NCI-H2196 (cell line): ENCODE results near the gene IGF2.

Experiments
- DNase-seq: peaks from one replicate; lab custom pipeline; 2025; ENCODE audit not compliant: unreplicated experiment; lab: John Stamatoyannopoulos, UW

IGF2 gene

DNA sequence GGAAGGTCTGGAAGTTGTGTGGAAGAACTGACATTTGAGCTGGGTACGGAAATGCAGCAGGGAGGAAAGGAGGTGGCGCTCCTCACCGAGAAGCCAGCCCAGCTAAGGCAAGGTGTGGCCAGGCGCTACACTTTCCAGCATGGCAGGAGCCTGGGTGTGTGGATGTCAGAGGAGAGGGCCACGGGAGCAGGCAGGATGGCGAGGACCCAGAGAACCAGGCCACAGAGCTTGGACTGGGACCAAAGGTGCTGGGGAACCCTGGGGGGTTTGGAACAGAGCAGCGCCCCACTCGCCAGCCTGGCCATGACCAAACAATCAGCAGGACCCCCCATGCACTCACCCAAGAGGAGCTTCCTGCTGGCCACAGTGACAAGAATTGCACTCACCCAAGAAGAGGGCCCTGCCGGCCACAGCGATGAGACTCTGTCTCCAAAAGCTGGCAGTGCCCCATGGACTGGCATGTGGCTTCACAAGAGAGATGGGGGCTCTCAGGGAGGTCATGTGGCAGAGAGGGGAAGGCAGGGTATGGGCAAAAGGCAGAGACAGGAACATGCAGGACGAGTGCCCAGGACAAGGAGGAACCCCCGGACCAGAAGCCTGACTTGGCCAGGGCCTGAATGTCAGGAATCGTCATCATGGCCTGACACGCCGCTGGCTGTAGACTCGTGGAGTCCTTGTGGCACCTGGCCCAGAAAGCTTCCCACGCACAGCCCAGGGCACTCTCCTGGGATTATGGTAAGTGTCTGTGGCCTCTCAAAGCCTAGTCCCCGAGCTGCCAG is 45.4 kb downstream of the IGF2 start:
- no peak for DNase-seq

- peak; percentile 93 for DNase-seq
Observed at GRCh38 chr11:2092956-2093412, 46.2 kb downstream of the IGF2 start.

- no peak for DNase-seq
Observed at GRCh38 chr11:2092464-2092910, 46.7 kb downstream of the IGF2 start.

DNA sequence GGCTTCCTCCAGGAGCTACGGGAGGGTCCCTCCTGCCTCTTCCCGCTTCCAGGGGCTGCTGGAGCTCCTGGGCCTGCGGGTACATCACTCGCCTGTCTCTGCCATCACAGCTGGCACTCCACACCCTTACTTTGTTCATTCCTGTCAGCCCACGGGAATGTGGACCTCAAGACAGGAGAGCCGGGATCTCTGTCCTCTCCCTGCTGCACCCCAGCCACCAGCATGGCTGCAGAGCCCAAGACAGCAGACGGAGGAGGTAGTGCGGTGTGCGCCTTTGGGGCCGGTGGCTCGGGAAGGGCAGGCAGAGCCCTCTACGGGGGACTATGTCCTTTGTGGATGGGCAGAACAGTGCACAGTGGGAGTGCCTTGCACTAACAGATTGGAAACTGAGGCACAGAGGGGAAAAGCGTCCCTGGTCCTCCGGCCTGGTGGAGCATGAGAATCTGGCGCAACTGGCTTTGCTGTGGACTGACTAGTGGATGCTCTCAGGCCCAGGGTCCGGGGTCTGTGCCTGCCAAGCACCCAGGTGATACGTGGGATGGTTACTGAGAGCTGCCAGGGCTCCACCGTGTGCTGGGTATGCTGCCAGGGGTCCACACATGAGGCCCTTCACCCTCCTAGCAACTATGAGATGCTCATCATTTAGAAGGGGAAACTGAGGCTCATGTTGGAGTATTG is 47.3 kb downstream of the IGF2 start:
- DNase-seq = no peak

GRCh38 chr11:2091112-2091746 is 48.0 kb downstream of the IGF2 start:
- DNase-seq = no peak

DNA sequence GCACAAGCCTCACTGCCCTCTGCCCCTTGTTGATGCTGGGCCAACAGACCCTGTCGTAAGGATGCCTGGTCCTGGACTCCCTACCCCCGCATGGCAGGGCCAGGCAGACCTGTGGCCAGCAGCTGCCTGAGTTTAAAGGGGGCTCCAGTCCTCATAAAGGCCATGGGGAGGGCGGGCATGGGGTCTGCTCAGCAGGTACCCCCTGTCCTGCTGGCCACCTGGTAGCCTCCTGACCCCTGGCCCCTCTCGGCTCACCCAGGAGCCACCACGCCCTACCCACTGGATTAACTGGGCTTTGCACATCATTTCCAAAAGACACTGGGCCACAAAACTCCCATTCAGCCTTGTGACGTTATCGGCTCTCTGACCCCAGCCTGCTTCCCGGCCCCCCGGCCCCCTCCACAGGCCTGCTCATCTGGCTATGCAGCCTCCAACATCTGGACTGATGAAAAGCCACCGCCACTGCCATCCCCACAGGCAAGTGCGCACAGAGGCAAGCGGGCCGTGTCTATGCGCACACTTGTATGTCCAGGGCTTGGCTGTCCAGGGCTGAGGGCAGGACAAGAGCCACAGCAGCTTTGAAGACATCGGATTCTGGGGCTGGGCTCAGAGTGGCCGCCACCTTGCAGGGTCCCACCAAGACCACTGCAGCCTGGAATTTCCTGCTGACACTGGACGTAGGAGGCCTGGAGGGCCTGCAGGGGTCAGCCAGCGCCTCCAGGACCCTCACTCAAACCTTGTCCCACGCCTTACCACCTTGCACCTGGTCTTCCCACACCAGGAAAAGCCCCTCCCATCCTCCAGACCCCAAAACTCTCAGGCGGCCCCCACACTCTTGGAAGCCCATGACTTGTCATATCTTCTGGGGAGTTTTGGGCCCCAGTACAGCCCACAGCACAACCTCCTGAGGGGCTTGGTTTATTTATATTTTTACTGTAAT is 48.7 kb downstream of the IGF2 start:
- DNase-seq = no peak

DNA sequence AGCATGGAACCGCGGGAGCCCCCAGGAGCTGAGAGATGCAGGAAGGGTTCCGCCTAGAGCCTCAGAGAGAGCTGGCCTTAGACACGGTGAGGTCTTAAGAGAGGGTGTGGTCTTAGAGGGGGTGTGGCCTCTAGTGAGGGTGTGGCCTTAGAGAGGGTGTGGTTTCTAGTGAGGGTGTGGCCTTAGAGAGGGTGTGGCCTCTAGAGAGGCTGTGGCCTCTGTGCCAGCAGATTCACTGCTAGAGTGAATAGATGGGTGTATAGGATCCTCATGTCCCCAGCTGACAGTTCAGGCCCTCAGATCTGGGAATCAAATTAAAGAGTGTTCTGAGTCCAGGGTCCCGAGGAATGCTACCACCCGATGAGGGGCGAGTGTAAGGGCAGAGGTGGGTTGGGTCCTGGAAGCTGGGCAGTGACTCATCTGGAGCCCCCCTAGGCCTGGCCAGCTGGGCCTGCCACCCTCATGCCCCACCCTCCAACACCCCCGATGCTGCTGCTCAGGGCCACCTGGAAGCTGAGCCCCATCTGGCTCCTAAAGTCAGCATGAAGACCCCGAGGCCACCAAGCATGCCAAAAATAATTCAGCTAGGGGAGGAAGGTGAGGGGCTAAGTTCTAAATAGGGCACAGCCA is 49.5 kb downstream of the IGF2 start:
- peak; percentile 47 for DNase-seq

DNA sequence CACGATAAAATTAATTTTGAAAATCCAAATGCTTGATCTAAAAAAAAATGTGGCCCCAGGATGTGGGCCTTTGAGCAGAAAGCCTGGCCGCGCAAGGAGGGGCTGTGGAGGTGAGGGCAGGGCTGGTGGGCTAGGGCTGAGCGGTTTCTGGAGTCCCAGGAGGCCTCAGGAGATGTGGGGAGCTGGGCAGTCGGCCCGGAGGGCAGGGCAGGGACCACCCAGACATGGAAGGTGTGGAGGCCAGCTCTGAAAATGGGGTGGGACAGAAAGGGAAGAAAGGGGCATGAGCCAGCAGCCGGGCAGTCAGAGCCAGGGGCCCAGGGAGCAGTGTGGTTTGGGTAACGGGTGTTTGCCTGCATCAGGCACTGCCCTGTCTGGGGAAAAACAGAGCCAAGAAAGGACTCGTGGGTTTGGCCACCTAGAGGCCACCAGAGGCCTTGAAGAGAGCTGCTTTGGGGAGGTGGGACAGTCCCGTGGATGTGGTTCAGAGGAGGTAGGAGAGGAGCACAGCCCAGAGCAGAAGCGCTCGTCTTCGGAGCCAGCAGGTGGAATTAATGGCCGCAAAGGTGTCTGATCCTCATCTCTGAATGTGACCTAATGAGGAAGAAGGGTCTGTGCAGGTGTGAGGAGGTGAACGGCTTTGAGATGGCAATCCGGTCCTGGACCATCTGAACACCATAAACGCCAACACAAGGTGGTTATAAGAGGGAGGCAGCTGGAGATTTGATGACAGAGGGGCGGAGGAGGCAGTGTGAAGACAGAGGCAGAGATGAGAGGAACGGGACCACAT is 50.2 kb downstream of the IGF2 start:
- no peak for DNase-seq

- no peak for DNase-seq
Observed at GRCh38 chr11:2088284-2088683, 50.9 kb downstream of the IGF2 start.

GRCh38 chr11:2086239-2087040 is 52.7 kb downstream of the IGF2 start:
- DNase-seq = no peak

- no peak for DNase-seq
Observed at GRCh38 chr11:2085251-2086066, 53.7 kb downstream of the IGF2 start.

GRCh38 chr11:2084721-2085120 is 54.5 kb downstream of the IGF2 start:
- DNase-seq = no peak
